Lower leg skin (tissue), 3 donors: ENCODE data around the gene RAB3GAP2.
"Not testable (repeated sequence)": the region's sequence is repeated elsewhere in the genome, so short reads cannot be mapped to it uniquely, and the experiment has no call there.

Experiments
- POLR2A ChIP-seq, 2 donors: fragments of 450-650 bp; IDR thresholded peaks; one replicate each; pipeline ENCODE4 v1.6.1; 2016 to 2017; ENCODE audit warnings: antibody characterized with exemption in 2 of 2, mild to moderate bottlenecking in 1 of 2, moderate library complexity in 1 of 2
- TF ChIP-seq, protein P1 (sequence below), 3 donors: fragments of 450-650 bp; IDR thresholded peaks; one replicate each; pipeline ENCODE4 v1.5.1; 2016; ENCODE audit warnings: antibody characterized with exemption in 3 of 3, mild to moderate bottlenecking in 3 of 3, moderate library complexity in 2 of 3

DNA sequence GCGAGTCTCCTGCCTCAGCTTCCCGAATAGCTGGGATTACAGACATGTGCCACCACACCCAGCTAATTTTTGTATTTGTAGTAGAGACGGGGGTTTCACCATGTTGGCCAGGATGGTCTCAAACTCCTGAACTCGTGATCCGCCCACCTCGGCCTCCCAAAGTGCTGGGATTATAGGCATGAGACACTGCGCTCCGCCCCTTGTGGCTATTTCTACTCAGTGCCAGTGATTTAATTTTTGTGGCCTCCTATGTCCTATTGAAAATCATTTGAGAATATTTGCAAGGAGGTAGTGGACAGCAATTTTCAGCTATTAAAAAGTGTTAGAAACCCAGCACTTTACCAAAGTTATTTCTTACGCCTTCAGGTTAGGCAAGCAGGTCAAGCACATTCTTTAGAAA is 36.0 kb downstream of the RAB3GAP2 start:
- TF ChIP-seq, protein P1, sequence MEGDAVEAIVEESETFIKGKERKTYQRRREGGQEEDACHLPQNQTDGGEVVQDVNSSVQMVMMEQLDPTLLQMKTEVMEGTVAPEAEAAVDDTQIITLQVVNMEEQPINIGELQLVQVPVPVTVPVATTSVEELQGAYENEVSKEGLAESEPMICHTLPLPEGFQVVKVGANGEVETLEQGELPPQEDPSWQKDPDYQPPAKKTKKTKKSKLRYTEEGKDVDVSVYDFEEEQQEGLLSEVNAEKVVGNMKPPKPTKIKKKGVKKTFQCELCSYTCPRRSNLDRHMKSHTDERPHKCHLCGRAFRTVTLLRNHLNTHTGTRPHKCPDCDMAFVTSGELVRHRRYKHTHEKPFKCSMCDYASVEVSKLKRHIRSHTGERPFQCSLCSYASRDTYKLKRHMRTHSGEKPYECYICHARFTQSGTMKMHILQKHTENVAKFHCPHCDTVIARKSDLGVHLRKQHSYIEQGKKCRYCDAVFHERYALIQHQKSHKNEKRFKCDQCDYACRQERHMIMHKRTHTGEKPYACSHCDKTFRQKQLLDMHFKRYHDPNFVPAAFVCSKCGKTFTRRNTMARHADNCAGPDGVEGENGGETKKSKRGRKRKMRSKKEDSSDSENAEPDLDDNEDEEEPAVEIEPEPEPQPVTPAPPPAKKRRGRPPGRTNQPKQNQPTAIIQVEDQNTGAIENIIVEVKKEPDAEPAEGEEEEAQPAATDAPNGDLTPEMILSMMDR (IDR thresholded peaks at IDR 0.05) = not testable (repeated sequence)
- TF ChIP-seq POLR2A (IDR thresholded peaks at IDR 0.05) = not testable (repeated sequence)
